Mucosa of gallbladder (tissue), 1 donor: ENCODE data around the gene FAM149B1. TPM values are rescaled to one million over a fixed set of nuclear protein-coding genes. Genes with fewer than 3 reads are reported as not detected.
"Not testable (repeated sequence)": the region's sequence is repeated elsewhere in the genome, so short reads cannot be mapped to it uniquely, and the experiment has no call there.

Source experiments
- DNase-seq: peaks from one replicate; pipeline ENCODE4 v3.0.0-alpha.2; 2020; ENCODE audit warnings: low spot score
- total RNA-seq: library from RNA; stranded (reverse); gene quantifications from one replicate; pipeline ENCODE4 v1.2.1, GENCODE V29; 2021
- donor health status: DM: no; HTN: no; CAD: no.

The FAM149B1 gene
- total RNA-seq, 1 donor from 2014 or later: 27.9 TPM

GRCh38 chr10:73233883-73234282, 66.0 kb downstream of the FAM149B1 start:
- DNase-seq: no peak

- DNase-seq: no peak
These were observed 66.8 kb downstream of the FAM149B1 start for GRCh38 chr10:73234695-73235094.

- DNase-seq: no peak
These were observed 71.2 kb downstream of the FAM149B1 start for GRCh38 chr10:73238990-73239566.

GRCh38 chr10:73239908-73240307, 72.0 kb downstream of the FAM149B1 start:
- DNase-seq: no peak

- no peak for DNase-seq
These were observed 77.1 kb downstream of the FAM149B1 start for GRCh38 chr10:73244866-73245477.

- DNase-seq: no peak
These were observed 78.4 kb downstream of the FAM149B1 start for GRCh38 chr10:73246322-73246645.

GRCh38 chr10:73246646-73247508, 79.0 kb downstream of the FAM149B1 start, which contains the start of gene DNAJC9:
Gene DNAJC9, minus strand, starts transcription at chr10:73247255. Its CDS starts 66 bp downstream, at chr10:73247189.
- peak; percentile 99 for DNase-seq

GRCh38 chr10:73247509-73248258, 79.8 kb downstream of the FAM149B1 start:
- no peak for DNase-seq

- no peak for DNase-seq
These were observed 80.4 kb downstream of the FAM149B1 start for GRCh38 chr10:73248259-73248724.

- DNase-seq: no peak
These were observed 83.9 kb downstream of the FAM149B1 start for GRCh38 chr10:73251683-73252444.

GRCh38 chr10:73252445-73253224, 84.7 kb downstream of the FAM149B1 start, which contains the start of gene MRPS16:
Gene MRPS16, minus strand, starts transcription at chr10:73252644. Its CDS starts 162 bp downstream, at chr10:73252482.
- peak; percentile 97 for DNase-seq

- no peak for DNase-seq
These were observed 85.3 kb downstream of the FAM149B1 start for GRCh38 chr10:73253225-73253555.

- DNase-seq: not testable (repeated sequence)
These were observed 90.7 kb downstream of the FAM149B1 start for GRCh38 chr10:73258612-73259011.

GRCh38 chr10:73261362-73261995, 93.6 kb downstream of the FAM149B1 start:
- DNase-seq: no peak

GRCh38 chr10:73262105-73262730, 94.3 kb downstream of the FAM149B1 start:
- no peak for DNase-seq

- DNase-seq: no peak
These were observed 95.1 kb downstream of the FAM149B1 start for GRCh38 chr10:73262880-73263555.

- DNase-seq: no peak
These were observed 95.9 kb downstream of the FAM149B1 start for GRCh38 chr10:73263693-73264347.

- no peak for DNase-seq
These were observed 96.5 kb downstream of the FAM149B1 start for GRCh38 chr10:73264423-73264822.
